Measurements from ENCODE around the gene SLC25A30. TPM values are rescaled to one million over a fixed set of nuclear protein-coding genes. Genes with fewer than 3 reads are reported as not detected.

The SLC25A30 gene
- total RNA-seq, 2 experiments from 2014 or later: 23.2 to 28.6 TPM

DNA sequence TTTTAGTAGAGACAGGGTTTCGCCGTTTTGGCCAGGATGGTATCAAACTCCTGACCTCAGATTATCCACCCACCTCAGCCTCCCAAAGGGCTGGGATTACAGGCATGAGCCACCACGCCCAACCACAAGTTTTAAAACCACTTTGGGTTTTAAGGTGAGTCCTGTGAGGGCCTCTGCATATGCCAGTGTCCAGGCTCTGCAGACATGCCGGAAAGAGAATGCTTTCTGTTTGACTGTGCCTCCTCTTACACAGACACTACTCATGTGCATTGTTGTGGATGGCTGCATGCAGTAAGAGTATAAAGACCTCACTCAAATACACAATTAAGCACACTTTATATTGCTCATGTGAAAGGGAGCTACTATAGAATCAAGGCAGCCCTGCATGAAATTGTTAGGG lies 20.8 kb upstream of the SLC25A30 start:
- Histone ChIP-seq H3K4me3 (ENCODE audit: low read length) (no peak overlapping the region), H3K4me1 (ENCODE audit: insufficient read depth, low read length) (peaks cover 5% of the 10 kb centered on the region), H3K36me3 (ENCODE audit: insufficient read depth, low read length) (no peaks in the 10 kb centered on the region), H3K9me3 (ENCODE audit: control insufficient read depth in 1 of 2, insufficient read depth in 1 of 2, low read length in 2 of 2) (no peaks in the 10 kb centered on the region), H3K27me3 (ENCODE audit: control insufficient read depth in 1 of 2, insufficient read depth in 2 of 2, low read length in 2 of 2) (no peaks in the 10 kb centered on the region), H3K27ac (ENCODE audit: low read depth in 1 of 2, low read length in 2 of 2) (no peak overlapping the region)
- H3K27me3 Mint-ChIP-seq: no peaks in the 10 kb centered on the region
- no peak overlapping the region for H3K27ac Mint-ChIP-seq
- ATAC-seq (ENCODE audit: poor library complexity) (no peak), DNase-seq (no peak)
- no peaks in the 10 kb centered on the region for H3K9me3 Mint-ChIP-seq
- H3K4me1 Mint-ChIP-seq (ENCODE audit: low read depth): peaks cover 9% of the 10 kb centered on the region
- H3K36me3 Mint-ChIP-seq (ENCODE audit: low read depth): no peaks in the 10 kb centered on the region
- TF ChIP-seq, protein P1, sequence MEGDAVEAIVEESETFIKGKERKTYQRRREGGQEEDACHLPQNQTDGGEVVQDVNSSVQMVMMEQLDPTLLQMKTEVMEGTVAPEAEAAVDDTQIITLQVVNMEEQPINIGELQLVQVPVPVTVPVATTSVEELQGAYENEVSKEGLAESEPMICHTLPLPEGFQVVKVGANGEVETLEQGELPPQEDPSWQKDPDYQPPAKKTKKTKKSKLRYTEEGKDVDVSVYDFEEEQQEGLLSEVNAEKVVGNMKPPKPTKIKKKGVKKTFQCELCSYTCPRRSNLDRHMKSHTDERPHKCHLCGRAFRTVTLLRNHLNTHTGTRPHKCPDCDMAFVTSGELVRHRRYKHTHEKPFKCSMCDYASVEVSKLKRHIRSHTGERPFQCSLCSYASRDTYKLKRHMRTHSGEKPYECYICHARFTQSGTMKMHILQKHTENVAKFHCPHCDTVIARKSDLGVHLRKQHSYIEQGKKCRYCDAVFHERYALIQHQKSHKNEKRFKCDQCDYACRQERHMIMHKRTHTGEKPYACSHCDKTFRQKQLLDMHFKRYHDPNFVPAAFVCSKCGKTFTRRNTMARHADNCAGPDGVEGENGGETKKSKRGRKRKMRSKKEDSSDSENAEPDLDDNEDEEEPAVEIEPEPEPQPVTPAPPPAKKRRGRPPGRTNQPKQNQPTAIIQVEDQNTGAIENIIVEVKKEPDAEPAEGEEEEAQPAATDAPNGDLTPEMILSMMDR (IDR thresholded peaks at IDR 0.05): no peak
- CTCF ChIA-PET: interaction anchor here (0.5 kb wide), 1 partner anchor 70 kb away, joined by 3 read pairs; no protein-coding TSS in a partner anchor
- POLR2A ChIA-PET: no interaction called here
- H3K4me3 Mint-ChIP-seq: no peak overlapping the region
- intact Hi-C loops (cut with DNase I, micrococcal nuclease): no loop called here

DNA sequence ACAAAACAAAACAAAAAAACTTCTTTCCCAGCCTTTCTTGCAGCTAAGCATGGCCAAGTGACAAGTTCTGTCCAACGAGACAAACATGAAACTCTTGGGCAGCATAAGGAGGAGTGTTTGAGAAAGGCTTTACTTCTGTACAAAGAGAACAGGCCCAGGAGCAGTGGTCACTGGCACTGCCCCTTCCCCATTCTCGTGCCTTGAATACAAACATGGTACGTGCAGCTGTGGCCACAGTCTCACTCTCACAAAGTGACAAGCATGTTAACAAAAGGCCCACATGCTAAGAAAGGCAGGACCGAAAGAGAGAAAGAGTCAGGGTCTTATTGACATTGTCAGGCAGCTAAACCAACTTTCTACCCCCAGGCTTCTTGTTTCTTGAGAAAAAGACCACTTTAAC lies 19.8 kb upstream of the SLC25A30 start:
- H3K4me3 ChIP-seq (ENCODE audit: low read length): no peak overlapping the region
- CTCF ChIA-PET: interaction anchor here (0.6 kb wide), 1 partner anchor 67 kb away, joined by 3 read pairs; no protein-coding TSS in a partner anchor
- peaks cover 5% of the 10 kb centered on the region for H3K4me1 ChIP-seq (ENCODE audit: insufficient read depth, low read length)
- H3K27ac ChIP-seq (ENCODE audit: low read depth in 1 of 2, low read length in 2 of 2): no peak overlapping the region
- no peaks in the 10 kb centered on the region for H3K36me3 ChIP-seq (ENCODE audit: insufficient read depth, low read length)
- ATAC-seq (ENCODE audit: poor library complexity): no peak
- no peaks in the 10 kb centered on the region for H3K27me3 ChIP-seq (ENCODE audit: control insufficient read depth in 1 of 2, insufficient read depth in 2 of 2, low read length in 2 of 2)
- H3K4me3 Mint-ChIP-seq: no peak overlapping the region
- DNase-seq: no peak
- intact Hi-C loops (cut with DNase I, micrococcal nuclease): no loop called here
- POLR2A ChIA-PET: no interaction called here
- H3K27ac Mint-ChIP-seq: no peak overlapping the region
- H3K9me3 ChIP-seq (ENCODE audit: control insufficient read depth in 1 of 2, insufficient read depth in 1 of 2, low read length in 2 of 2): no peaks in the 10 kb centered on the region
- TF ChIP-seq, protein P1 (IDR thresholded peaks at IDR 0.05): no peak
- H3K4me1 Mint-ChIP-seq (ENCODE audit: low read depth): peaks cover 9% of the 10 kb centered on the region
- no peaks in the 10 kb centered on the region for H3K9me3 Mint-ChIP-seq
- no peaks in the 10 kb centered on the region for H3K36me3 Mint-ChIP-seq (ENCODE audit: low read depth)
- no peaks in the 10 kb centered on the region for H3K27me3 Mint-ChIP-seq

DNA sequence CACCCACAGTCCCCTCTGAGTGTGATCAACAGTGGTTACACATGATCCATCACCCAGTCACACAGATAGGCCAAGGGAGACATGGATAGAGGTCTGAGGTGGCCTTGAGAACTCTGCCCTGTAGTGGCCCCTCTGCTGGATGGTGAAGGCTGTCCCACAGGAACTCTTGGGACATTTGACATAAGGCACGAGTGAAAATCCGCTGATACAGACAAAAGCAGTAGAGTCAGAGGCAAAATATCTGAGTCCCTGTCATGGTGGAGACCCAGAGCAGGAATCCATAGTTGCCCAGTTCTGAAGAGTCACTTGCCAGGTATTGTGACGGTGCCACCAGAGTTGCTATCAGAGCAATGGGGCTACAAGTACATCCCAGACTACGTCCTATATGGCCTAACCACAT lies 18.8 kb upstream of the SLC25A30 start:
- no peak overlapping the region for H3K27ac Mint-ChIP-seq
- Histone ChIP-seq H3K27ac (ENCODE audit: low read depth in 1 of 2, low read length in 2 of 2) (no peak overlapping the region), H3K27me3 (ENCODE audit: control insufficient read depth in 1 of 2, insufficient read depth in 2 of 2, low read length in 2 of 2) (no peaks in the 10 kb centered on the region), H3K4me1 (ENCODE audit: insufficient read depth, low read length) (peaks cover 3% of the 10 kb centered on the region), H3K4me3 (ENCODE audit: low read length) (no peak overlapping the region), H3K36me3 (ENCODE audit: insufficient read depth, low read length) (no peaks in the 10 kb centered on the region), H3K9me3 (ENCODE audit: control insufficient read depth in 1 of 2, insufficient read depth in 1 of 2, low read length in 2 of 2) (no peaks in the 10 kb centered on the region)
- no peaks in the 10 kb centered on the region for H3K27me3 Mint-ChIP-seq
- no peak overlapping the region for H3K4me3 Mint-ChIP-seq
- DNase-seq (no peak), ATAC-seq (ENCODE audit: poor library complexity) (no peak)
- peaks cover 6% of the 10 kb centered on the region for H3K4me1 Mint-ChIP-seq (ENCODE audit: low read depth)
- ChIA-PET POLR2A (no interaction called here), CTCF (no interaction called here)
- no peaks in the 10 kb centered on the region for H3K9me3 Mint-ChIP-seq
- no peaks in the 10 kb centered on the region for H3K36me3 Mint-ChIP-seq (ENCODE audit: low read depth)
- intact Hi-C loops (cut with DNase I, micrococcal nuclease): no loop called here
- TF ChIP-seq, protein P1 (IDR thresholded peaks at IDR 0.05): no peak
